ENCODE measurements around the gene SGSM1. TPM values are rescaled to one million over a fixed set of nuclear protein-coding genes. Genes with fewer than 3 reads are reported as not detected.

The SGSM1 gene
- total RNA-seq, result 8.6 TPM

- FAIRE-seq (no peak), DNase-seq (ENCODE audit: low spot score in 2 of 2) (peak; percentile 86 to 93)
Measured at GRCh38 chr22:24805790-24806662, at the start of gene SGSM1. SGSM1 (plus strand) TSS chr22:24806211; CDS start chr22:24806326, 115 bp downstream.

GRCh38 chr22:24758164-24758799 lies 47.7 kb upstream of the SGSM1 start:
- DNase-seq (ENCODE audit: low spot score in 2 of 2), result peak; percentile 29 to 53
- peak; percentile 64 for FAIRE-seq

- FAIRE-seq (no peak), DNase-seq (ENCODE audit: low spot score in 2 of 2) (no peak)
Measured at GRCh38 chr22:24759765-24760164, 46.2 kb upstream of the SGSM1 start.

- DNase-seq (ENCODE audit: low spot score in 2 of 2) (no peak), FAIRE-seq (no peak)
Measured at GRCh38 chr22:24760708-24761306, 45.2 kb upstream of the SGSM1 start.

- FAIRE-seq (no peak), DNase-seq (ENCODE audit: low spot score in 2 of 2) (no peak)
Measured at GRCh38 chr22:24761888-24762675, 43.9 kb upstream of the SGSM1 start.

GRCh38 chr22:24763872-24764485 lies 42.0 kb upstream of the SGSM1 start:
- DNase-seq (ENCODE audit: low spot score in 2 of 2), result no peak
- no peak for FAIRE-seq

GRCh38 chr22:24765166-24765565 lies 40.8 kb upstream of the SGSM1 start:
- no peak for DNase-seq (ENCODE audit: low spot score in 2 of 2)
- no peak for FAIRE-seq

- FAIRE-seq (no peak), DNase-seq (ENCODE audit: low spot score in 2 of 2) (peak in 1 of 2 donors; percentile 61)
Measured at GRCh38 chr22:24768537-24769374, 37.3 kb upstream of the SGSM1 start.

GRCh38 chr22:24772493-24773220 lies 33.4 kb upstream of the SGSM1 start:
- FAIRE-seq, result no peak

GRCh38 chr22:24775769-24776492 lies 30.1 kb upstream of the SGSM1 start:
- FAIRE-seq (no peak), DNase-seq (ENCODE audit: low spot score in 2 of 2) (no peak)

More at GRCh38 chr22:24772493-24773220, 33.4 kb upstream of the SGSM1 start:
- DNase-seq (ENCODE audit: low spot score in 2 of 2), result peak in 1 of 2 donors; percentile 41

GRCh38 chr22:24776525-24776924 lies 29.5 kb upstream of the SGSM1 start:
- DNase-seq (ENCODE audit: low spot score in 2 of 2) (no peak), FAIRE-seq (no peak)

- DNase-seq (ENCODE audit: low spot score in 2 of 2), result no peak
- FAIRE-seq, result no peak
Measured at GRCh38 chr22:24789516-24789915, 16.5 kb upstream of the SGSM1 start.

- DNase-seq (ENCODE audit: low spot score in 2 of 2) (no peak), FAIRE-seq (no peak)
Measured at GRCh38 chr22:24791362-24791761, 14.6 kb upstream of the SGSM1 start.

- DNase-seq (ENCODE audit: low spot score in 2 of 2) (no peak), FAIRE-seq (no peak)
Measured at GRCh38 chr22:24796056-24796455, 10.0 kb upstream of the SGSM1 start.

GRCh38 chr22:24796860-24797259 lies 9.2 kb upstream of the SGSM1 start:
- DNase-seq (ENCODE audit: low spot score in 2 of 2) (no peak), FAIRE-seq (no peak)

GRCh38 chr22:24801901-24802465 lies 4.0 kb upstream of the SGSM1 start:
- DNase-seq (ENCODE audit: low spot score in 2 of 2) (no peak), FAIRE-seq (no peak)

GRCh38 chr22:24803064-24803542 lies 2.9 kb upstream of the SGSM1 start:
- DNase-seq (ENCODE audit: low spot score in 2 of 2) (peak in 1 of 2 donors; percentile 64), FAIRE-seq (no peak)
